HG02763 (cell line): ENCODE measurements around the gene ATP9B.
"Not testable (repeated sequence)": the region's sequence is repeated elsewhere in the genome, so short reads cannot be mapped to it uniquely, and the experiment has no call there.

Source experiments
- ATAC-seq: cut with Tn5 transposase; IDR thresholded peaks from one replicate; pipeline ENCODE4 v1.9.1; 2021; ENCODE audit warnings: mild to moderate bottlenecking, moderate library complexity; ENCODE audit not compliant: unreplicated experiment

The ATP9B gene

DNA sequence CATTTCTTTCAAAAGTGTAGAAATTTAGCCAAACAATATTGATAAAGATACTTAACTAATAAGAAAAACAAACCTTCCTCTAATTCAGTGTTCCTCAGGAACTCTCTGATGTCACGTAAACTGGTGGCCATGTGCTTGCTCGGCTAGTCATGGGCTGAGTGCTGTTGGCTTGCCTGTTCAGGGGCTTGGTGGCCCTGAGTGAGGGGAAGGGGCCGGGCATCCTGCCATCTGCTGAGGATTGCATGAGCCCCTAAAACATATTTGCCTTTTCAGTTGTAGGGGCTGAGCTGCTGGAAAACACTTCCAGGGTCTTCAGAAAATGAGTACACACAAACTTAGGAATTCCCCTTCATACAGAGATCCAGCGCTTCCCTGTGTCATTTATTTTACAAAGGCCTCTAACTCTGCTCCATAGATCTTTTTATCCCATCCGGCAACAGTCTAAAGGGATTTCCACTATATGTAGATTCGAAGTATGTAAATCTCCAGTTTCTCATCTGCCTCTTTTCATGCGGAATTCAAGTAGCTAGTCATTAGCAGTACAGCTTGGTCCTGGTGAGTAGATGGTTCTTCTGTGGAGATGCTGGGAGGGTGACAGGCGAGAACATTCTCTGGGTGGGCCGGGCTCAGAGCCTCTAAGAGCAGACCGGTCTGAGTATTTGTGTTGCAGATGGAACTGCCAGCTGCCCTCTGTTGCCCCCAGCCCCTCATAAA is 306.4 kb downstream of the ATP9B start:
- ATAC-seq: no peak

DNA sequence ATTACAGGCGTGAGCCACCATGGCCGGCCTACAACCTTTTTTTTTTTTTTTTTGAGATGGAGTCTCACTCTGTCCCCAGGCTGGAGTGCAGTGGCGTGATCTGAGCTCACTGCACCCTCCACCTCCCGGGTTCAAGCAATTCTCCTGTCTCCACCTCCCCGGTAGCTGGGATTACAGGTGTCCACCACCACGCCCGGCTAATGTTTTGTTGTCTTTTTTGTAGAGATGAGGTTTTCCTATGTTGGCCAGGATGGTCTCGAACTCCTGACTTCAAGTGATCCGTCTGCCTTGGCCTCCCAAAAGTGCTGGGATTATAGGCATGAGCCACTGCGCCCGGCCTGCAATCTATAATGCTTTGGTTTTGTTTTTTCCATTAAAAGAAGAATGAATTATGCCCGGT is 307.5 kb downstream of the ATP9B start:
- not testable (repeated sequence) for ATAC-seq

GRCh38 chr18:79377187-79377891 is 308.1 kb downstream of the ATP9B start:
- ATAC-seq: no peak

GRCh38 chr18:79378536-79379250 is 309.5 kb downstream of the ATP9B start:
- peak; percentile 54 for ATAC-seq

DNA sequence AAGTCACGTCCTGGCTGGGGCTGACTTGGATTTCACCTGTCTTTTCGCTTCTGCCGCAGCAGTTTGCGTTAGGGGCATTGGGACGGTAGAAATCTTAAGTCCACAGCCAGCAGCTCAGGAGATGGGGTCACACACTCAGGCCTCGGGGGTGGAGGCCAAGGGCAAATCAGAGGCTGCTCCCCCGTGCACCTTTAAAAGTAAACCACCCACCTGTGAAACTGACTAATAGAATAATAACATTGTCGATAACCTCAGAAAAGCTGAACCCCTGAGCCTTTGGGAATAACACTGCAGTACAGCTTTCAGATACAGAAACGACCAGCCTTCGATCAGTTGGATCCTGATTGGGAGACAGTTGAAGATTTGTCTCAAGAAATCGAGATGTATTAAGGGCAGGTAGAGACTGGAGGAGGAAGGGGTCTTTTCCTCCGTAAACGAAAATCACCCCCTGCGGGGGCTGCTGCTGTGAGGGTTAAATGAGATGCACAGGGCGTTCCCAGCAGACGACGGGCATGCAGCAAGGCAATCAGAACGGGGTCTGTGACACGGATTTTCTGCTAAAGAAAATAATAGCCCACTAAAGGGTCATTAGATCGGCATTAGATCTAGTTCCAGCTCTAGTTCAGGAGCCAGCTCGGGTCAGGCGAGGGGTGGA is 310.2 kb downstream of the ATP9B start:
- no peak for ATAC-seq

- ATAC-seq: no peak
These were observed 311.0 kb downstream of the ATP9B start for GRCh38 chr18:79379931-79380815.

GRCh38 chr18:79380816-79381806 is 311.9 kb downstream of the ATP9B start:
- peak; percentile 43 for ATAC-seq

DNA sequence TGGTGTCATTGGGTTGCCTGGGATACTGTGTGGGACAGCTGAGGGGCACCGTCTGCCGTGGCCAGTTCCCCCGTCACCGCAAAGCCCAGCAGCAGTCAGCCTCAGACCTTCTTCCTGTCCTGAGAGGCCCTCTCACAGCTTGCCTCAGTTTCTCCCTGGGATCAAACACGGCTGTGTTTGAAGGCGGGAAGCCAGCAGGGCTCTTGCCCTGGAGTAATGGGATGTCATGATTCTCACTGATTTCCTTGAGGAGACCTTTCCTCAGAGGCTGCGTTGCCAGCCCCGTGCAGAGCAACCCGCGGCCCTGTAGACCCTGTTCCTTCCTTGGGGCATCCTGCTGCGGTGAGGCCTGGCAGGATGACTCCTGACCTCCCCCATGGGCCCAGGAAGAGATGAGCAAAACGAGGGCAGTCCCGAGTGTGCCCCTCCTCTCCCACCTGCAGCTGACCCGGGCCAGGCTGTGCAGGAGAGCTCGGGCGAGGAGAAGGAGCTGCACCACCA is 312.7 kb downstream of the ATP9B start:
- ATAC-seq: no peak

GRCh38 chr18:79382681-79383387 is 313.6 kb downstream of the ATP9B start:
- ATAC-seq: no peak

- no peak for ATAC-seq
These were observed 314.3 kb downstream of the ATP9B start for GRCh38 chr18:79383388-79384056.

GRCh38 chr18:79384151-79384807 is 315.1 kb downstream of the ATP9B start:
- ATAC-seq: no peak

GRCh38 chr18:79384834-79385233 is 315.6 kb downstream of the ATP9B start:
- ATAC-seq: no peak

DNA sequence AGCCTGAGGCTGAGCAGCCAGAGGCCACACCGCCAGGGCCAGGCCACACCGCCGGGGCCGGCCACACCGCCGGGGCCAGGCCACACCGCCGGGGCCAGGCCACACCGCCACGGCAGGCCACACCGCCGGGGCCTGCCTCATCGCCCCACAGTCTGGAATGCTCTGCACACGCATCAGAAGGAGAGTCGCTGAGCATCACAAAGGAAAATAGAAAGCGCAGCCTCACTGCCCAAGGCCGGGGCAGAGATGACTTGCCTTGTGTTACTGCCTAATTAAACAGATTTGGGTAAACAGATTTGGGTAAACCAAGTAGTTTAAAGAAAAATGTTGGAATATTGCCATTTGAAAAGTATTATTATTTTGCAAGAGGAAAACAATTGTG is 316.1 kb downstream of the ATP9B start:
- ATAC-seq: no peak

- no peak for ATAC-seq
These were observed 316.6 kb downstream of the ATP9B start for GRCh38 chr18:79385708-79386341.

DNA sequence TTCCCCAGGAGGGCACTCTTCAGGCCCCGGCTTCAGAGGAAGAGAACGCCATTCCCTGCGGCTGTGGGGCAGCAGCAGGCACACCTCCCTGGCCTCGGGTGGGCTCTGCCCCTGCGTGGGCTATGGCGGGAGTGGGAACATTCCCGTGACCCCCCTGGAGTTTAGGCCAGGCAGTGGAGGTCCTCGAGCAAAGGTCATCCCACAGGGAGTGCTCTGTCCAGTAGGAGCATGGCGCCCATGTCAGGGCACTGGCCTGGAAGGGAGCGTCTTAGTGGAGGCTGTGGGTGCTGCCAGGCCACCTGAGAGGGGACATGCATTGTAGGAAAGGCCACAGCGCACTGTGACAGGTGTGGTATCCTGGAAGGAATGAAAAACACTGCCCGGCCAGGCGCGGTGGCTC is 317.4 kb downstream of the ATP9B start:
- ATAC-seq: no peak

- no peak for ATAC-seq
These were observed 318.0 kb downstream of the ATP9B start for GRCh38 chr18:79387214-79387613.

DNA sequence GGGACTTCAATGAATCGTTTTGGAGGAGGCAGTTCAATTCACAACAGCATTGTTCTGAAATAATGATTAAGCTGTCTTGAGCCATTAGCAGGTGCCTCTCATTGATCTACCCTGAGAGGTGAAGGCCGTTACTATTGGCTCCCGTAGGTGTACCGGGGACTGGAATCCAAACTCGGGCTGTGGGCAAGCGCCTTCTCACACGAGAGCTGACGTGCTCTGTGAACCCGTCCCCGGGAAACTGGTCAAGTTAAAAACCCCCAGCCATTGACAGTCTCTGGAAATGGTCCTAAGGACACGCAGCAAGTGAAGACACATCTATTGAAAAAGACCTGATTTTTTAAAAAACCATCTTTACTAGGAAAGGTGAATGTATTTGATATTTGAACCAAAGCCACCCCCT is 318.4 kb downstream of the ATP9B start:
- no peak for ATAC-seq
